GM18519 (cell line): ENCODE measurements around the gene DCST2.

Experiments
- ATAC-seq: cut with Tn5 transposase; IDR thresholded peaks from one replicate; pipeline ENCODE4 v1.9.1; 2021; ENCODE audit warnings: mild to moderate bottlenecking, moderate library complexity; ENCODE audit not compliant: unreplicated experiment, low FRiP score

The DCST2 gene

GRCh38 chr1:155033524-155033923 is at the start of gene DCST2, which contains the start of gene DCST1:
DCST2 (minus strand) TSS chr1:155033781; CDS start chr1:155033701, 80 bp downstream.
DCST1 (plus strand) TSS chr1:155033824; CDS start chr1:155034037, 213 bp downstream.
- ATAC-seq, result no peak

- no peak for ATAC-seq
Observed at GRCh38 chr1:155083052-155083541, 49.5 kb upstream of the DCST2 start.

GRCh38 chr1:155082301-155083051 is 48.9 kb upstream of the DCST2 start:
- no peak for ATAC-seq

GRCh38 chr1:155081472-155082300 is 48.1 kb upstream of the DCST2 start:
- ATAC-seq, result no peak

- no peak for ATAC-seq
Observed at GRCh38 chr1:155080312-155081228, 47.0 kb upstream of the DCST2 start.

GRCh38 chr1:155079487-155080311 is 46.1 kb upstream of the DCST2 start:
- no peak for ATAC-seq

GRCh38 chr1:155079210-155079486 is 45.6 kb upstream of the DCST2 start:
- ATAC-seq, result no peak

GRCh38 chr1:155078469-155079209 is 45.1 kb upstream of the DCST2 start, which contains the start of gene EFNA3:
EFNA3 (plus strand) TSS chr1:155078837; CDS start chr1:155078942, 105 bp downstream.
- no peak for ATAC-seq

GRCh38 chr1:155077758-155078445 is 44.3 kb upstream of the DCST2 start:
- no peak for ATAC-seq

GRCh38 chr1:155077346-155077745 is 43.8 kb upstream of the DCST2 start:
- no peak for ATAC-seq

GRCh38 chr1:155076371-155076770 is 42.8 kb upstream of the DCST2 start:
- no peak for ATAC-seq

- ATAC-seq, result no peak
Observed at GRCh38 chr1:155075535-155075934, 42.0 kb upstream of the DCST2 start.

GRCh38 chr1:155073377-155074242 is 40.0 kb upstream of the DCST2 start:
- no peak for ATAC-seq

- ATAC-seq, result no peak
Observed at GRCh38 chr1:155072531-155073289, 39.1 kb upstream of the DCST2 start.

- no peak for ATAC-seq
Observed at GRCh38 chr1:155071701-155072100, 38.1 kb upstream of the DCST2 start.

- ATAC-seq, result no peak
Observed at GRCh38 chr1:155070721-155071569, 37.4 kb upstream of the DCST2 start.
